Prostate gland (tissue), 2 donors: ENCODE data around the gene MPPED1. TPM values are rescaled to one million over a fixed set of nuclear protein-coding genes. Genes with fewer than 3 reads are reported as not detected.

Experiments
- DNase-seq: peaks from one replicate; pipeline ENCODE4 v3.0.0-alpha.2; 2019; ENCODE audit warnings: low spot score
- H3K27ac ChIP-seq, 2 donors: fragments of 200-600 bp; sonication (generic); 2 replicates each; pipeline ENCODE4 v1.5.1; 2017 to 2019
- H3K27me3 ChIP-seq: fragments of 200-600 bp; sonication (generic); replicated peaks from 2 replicates; pipeline ENCODE4 v1.5.1; 2019; ENCODE audit not compliant: insufficient read depth
- H3K36me3 ChIP-seq, 2 donors: fragments of 200-600 bp; sonication (generic); 1 replicate in 1 of 2; 2 replicates in 1 of 2; pipeline versions ENCODE4 v1.5.1 to v1.8.1; 2017 to 2019
- H3K4me1 ChIP-seq: fragments of 200-600 bp; sonication (generic); replicated peaks from 2 replicates; pipeline ENCODE4 v1.5.1; 2019
- H3K4me3 ChIP-seq, 2 donors: fragments of 200-600 bp; sonication (generic); 2 replicates each; pipeline ENCODE4 v1.5.1; 2017 to 2019
- H3K9me3 ChIP-seq: fragments of 200-600 bp; sonication (generic); 2 replicates; pipeline ENCODE4 v1.5.1; 2017
- POLR2A ChIP-seq: fragments of 450-650 bp; IDR thresholded peaks from one replicate; pipeline ENCODE4 v1.6.1; 2016; ENCODE audit warnings: antibody characterized with exemption, mild to moderate bottlenecking
- POLR2AphosphoS5 ChIP-seq: sonication (generic); formaldehyde crosslinking; IDR thresholded peaks from one replicate; pipeline ENCODE4 v1.6.1; 2017; ENCODE audit warnings: antibody characterized with exemption
- WGBS: methylation state at CpG from one replicate; pipeline ENCODE4 v1.1.5; 2018; 5-methylcytosine and 5-hydroxymethylcytosine counted together
- intact Hi-C: fragments of 100-400 bp; cut with DNase I; formaldehyde crosslinking; loops from one replicate; pipeline ENCODE4 v1.14.2; 2022
- total RNA-seq, 2 donors: library from RNA; depleted of rRNA; stranded (reverse); fragments of >200 nt; gene quantifications; one replicate each; pipeline ENCODE4 v1.1.0, GENCODE V29; 2016
- TF ChIP-seq, protein P1 (sequence below), 4 experiments: fragments of 200-600 bp in 2 of 4; fragments of 450-650 bp in 2 of 4; sonication (generic) in 2 of 4; IDR thresholded peaks; 1 replicate in 3 of 4; 2 replicates in 1 of 4; pipeline ENCODE4 v1.5.1; 2016 to 2019; ENCODE audit warnings: antibody characterized with exemption in 4 of 4, mild to moderate bottlenecking in 2 of 4, moderate library complexity in 2 of 4

The MPPED1 gene
- total RNA-seq, 2 donors from 2014 or later = 0.77 to 6.4 TPM

- Histone ChIP-seq H3K4me3 (no peak overlapping the region), H3K4me1 (no peaks in the 10 kb centered on the region), H3K27me3 (no peaks in the 10 kb centered on the region), H3K9me3 (no peaks in the 10 kb centered on the region), H3K36me3 (no peaks in the 10 kb centered on the region), H3K27ac (no peak overlapping the region)
- TF ChIP-seq POLR2A (no peak), POLR2AphosphoS5 (no peak)
- TF ChIP-seq, protein P1, sequence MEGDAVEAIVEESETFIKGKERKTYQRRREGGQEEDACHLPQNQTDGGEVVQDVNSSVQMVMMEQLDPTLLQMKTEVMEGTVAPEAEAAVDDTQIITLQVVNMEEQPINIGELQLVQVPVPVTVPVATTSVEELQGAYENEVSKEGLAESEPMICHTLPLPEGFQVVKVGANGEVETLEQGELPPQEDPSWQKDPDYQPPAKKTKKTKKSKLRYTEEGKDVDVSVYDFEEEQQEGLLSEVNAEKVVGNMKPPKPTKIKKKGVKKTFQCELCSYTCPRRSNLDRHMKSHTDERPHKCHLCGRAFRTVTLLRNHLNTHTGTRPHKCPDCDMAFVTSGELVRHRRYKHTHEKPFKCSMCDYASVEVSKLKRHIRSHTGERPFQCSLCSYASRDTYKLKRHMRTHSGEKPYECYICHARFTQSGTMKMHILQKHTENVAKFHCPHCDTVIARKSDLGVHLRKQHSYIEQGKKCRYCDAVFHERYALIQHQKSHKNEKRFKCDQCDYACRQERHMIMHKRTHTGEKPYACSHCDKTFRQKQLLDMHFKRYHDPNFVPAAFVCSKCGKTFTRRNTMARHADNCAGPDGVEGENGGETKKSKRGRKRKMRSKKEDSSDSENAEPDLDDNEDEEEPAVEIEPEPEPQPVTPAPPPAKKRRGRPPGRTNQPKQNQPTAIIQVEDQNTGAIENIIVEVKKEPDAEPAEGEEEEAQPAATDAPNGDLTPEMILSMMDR (IDR thresholded peaks at IDR 0.05) = no peak
- DNase-seq = no peak
- intact Hi-C loops = no loop called here
- WGBS = 58% methylated on average over 16 of the region's 16 CpGs
These were observed 99.6 kb downstream of the MPPED1 start for GRCh38 chr22:43511276-43511910.

GRCh38 chr22:43512279-43512678 lies 100.5 kb downstream of the MPPED1 start:
- no peaks in the 10 kb centered on the region for H3K9me3 ChIP-seq
- no peak for DNase-seq
- H3K36me3 ChIP-seq = no peaks in the 10 kb centered on the region
- intact Hi-C loops = no loop called here
- no peaks in the 10 kb centered on the region for H3K4me1 ChIP-seq
- no peak overlapping the region for H3K27ac ChIP-seq
- H3K27me3 ChIP-seq = no peaks in the 10 kb centered on the region
- 83% methylated on average over 5 of the region's 8 CpGs for WGBS
- no peak for TF ChIP-seq POLR2A
- TF ChIP-seq, protein P1 (IDR thresholded peaks at IDR 0.05) = no peak
- TF ChIP-seq POLR2AphosphoS5 = no peak
- H3K4me3 ChIP-seq = no peak overlapping the region

- H3K4me3 ChIP-seq = no peak overlapping the region
- H3K9me3 ChIP-seq = no peaks in the 10 kb centered on the region
- H3K36me3 ChIP-seq = no peaks in the 10 kb centered on the region
- no peaks in the 10 kb centered on the region for H3K4me1 ChIP-seq
- intact Hi-C loops = no loop called here
- H3K27me3 ChIP-seq = no peaks in the 10 kb centered on the region
- no peak for DNase-seq
- 85% methylated on average over 31 of the region's 31 CpGs for WGBS
- H3K27ac ChIP-seq = no peak overlapping the region
- TF ChIP-seq, protein P1 (IDR thresholded peaks at IDR 0.05) = no peak
- no peak for TF ChIP-seq POLR2AphosphoS5
- no peak for TF ChIP-seq POLR2A
These were observed 102.8 kb downstream of the MPPED1 start for GRCh38 chr22:43514476-43515157.

DNA sequence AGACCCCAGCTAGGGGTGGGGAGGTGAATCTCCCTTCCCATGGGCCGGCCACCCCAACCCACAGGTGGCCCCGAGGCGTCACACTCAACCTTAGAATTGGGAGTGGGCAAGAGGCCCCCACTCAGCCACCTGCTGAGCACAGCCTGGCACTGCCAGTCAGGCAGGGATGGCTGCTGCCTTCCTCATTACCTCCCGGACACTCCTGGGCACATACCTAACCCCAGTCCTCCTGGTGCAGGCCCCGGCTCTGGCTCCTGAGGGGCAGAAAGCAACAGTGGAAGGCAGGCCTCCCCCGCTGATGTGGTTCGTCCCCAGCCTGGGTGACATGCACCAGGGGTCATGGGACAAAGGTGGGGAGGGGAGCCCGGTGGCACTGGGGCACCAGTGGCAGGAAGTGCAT lies 103.6 kb downstream of the MPPED1 start:
- DNase-seq = no peak
- TF ChIP-seq POLR2AphosphoS5 (no peak), POLR2A (no peak)
- TF ChIP-seq, protein P1 (IDR thresholded peaks at IDR 0.05) = no peak
- Histone ChIP-seq H3K27ac (no peak overlapping the region), H3K4me1 (no peaks in the 10 kb centered on the region), H3K36me3 (no peaks in the 10 kb centered on the region), H3K27me3 (no peaks in the 10 kb centered on the region), H3K4me3 (no peak overlapping the region), H3K9me3 (no peaks in the 10 kb centered on the region)
- intact Hi-C loops = no loop called here
- WGBS = 86% methylated on average over 4 of the region's 8 CpGs

DNA sequence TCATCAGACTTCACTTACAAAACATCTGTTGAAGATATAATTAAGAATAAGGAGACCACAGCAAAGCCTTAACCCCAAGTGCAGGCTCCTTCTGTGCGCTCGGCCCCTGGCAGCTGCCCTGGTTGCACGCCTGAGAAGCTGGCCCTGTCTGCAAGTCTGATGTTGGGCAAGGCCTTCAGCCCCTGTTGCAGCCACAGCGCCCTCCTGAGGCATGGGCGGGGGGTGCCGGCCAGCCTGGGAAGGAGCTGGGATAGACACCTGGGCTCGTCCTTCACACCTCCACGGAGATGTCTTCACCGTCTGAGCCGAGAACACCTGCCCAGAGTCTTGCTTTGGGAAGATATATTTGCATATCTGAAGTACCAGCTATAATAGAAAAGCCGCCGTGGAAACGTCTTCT lies 104.1 kb downstream of the MPPED1 start:
- no peak for TF ChIP-seq POLR2A
- TF ChIP-seq POLR2AphosphoS5 = no peak
- TF ChIP-seq, protein P1 (IDR thresholded peaks at IDR 0.05) = no peak
- no peak for DNase-seq
- no peaks in the 10 kb centered on the region for H3K9me3 ChIP-seq
- WGBS = 65% methylated on average over 13 of the region's 13 CpGs
- no peaks in the 10 kb centered on the region for H3K36me3 ChIP-seq
- H3K27ac ChIP-seq = no peak overlapping the region
- intact Hi-C loops = no loop called here
- H3K4me1 ChIP-seq = no peaks in the 10 kb centered on the region
- peaks cover 2% of the 10 kb centered on the region for H3K27me3 ChIP-seq
- no peak overlapping the region for H3K4me3 ChIP-seq
